HUDEP-2 (cell line): Measurements from ENCODE around the gene ARRDC1.
"Not testable (repeated sequence)": the region's sequence is repeated elsewhere in the genome, so short reads cannot be mapped to it uniquely, and the experiment has no call there.

Experiments
- DNase-seq, 76 experiments: peaks; one replicate each; lab custom pipeline; 2025; ENCODE audit not compliant: unreplicated experiment in 76 of 76; lab: John Stamatoyannopoulos, UW

ARRDC1 gene

DNA sequence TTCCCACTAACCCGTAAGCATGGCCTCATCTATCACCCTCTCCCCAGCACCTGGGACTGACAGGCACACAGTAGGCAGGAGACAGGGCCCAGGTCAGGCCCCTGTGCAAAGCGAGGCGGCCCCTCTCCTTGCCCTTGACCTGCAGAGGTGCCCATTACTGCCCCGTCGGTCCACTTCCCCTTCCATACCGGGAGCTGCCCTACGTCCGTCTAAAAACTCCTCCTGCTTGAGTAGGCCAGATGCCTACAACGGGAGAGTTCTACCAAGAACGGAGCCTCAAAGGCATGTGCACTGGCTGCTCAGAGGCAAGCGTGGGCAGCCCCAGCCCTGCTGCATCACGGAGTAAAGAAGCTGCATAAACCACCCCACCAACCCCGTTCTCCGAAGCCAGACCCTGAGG, 22.1 kb upstream of the ARRDC1 start:
- DNase-seq = no peak

DNA sequence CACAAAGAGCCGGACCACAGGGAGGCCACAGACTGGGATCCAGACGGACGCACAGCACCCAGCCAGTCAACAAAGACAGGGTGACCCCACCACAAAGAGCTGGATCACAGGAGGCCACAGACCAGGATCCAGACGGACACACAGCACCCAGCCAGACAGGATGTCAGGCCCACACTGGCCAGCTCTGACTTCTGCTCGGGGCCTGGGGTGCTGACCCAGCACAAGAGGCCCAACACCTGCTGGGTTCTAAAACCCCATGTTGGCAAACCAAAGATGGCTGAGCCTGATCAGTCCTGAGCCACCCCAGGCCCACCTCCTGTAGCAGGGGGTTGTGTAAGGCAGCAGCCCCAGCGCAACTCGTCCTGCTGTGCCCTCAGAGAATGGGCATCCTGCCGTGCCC, 21.5 kb upstream of the ARRDC1 start:
- DNase-seq = no peak

DNA sequence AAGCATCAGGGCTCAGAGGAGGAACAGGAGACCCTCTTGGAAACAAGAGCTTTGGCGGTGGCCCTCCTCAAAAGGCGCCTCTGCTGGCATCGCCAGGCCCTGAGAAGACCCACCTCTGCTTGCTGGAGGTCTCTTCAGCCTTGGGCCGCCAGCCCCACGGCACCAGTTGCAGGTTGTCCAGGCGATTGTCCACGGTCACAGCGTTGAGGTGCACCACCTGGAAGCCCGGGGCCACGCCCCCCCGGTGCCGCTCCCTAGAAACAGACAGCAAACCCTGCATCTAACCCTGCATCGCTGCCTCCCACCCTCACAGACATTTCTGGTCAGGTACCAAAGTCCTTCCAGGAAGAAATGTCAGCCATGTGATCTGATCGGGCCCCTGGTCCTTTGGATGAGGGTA, 18.6 kb upstream of the ARRDC1 start:
- no peak for DNase-seq

DNA sequence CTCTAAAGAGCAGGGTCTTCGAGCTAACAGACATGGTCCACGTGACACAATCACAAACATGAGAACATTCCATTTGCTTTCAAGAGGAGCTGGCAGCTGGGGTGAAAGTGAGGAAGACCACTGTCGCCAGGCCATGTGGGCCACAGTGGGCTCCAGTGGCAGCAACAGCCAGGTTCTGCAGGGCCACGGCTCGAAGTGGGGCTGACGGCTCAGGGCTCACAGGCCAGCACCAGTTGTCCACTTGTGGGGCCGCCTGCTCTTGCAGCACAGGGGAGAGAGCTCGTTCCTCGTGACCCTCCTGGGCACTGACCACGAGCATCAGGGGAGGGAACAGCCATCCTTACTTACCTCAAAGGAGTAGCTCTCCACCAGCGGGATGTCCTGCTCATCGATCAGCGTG, 17.2 kb upstream of the ARRDC1 start:
- no peak for DNase-seq

DNA sequence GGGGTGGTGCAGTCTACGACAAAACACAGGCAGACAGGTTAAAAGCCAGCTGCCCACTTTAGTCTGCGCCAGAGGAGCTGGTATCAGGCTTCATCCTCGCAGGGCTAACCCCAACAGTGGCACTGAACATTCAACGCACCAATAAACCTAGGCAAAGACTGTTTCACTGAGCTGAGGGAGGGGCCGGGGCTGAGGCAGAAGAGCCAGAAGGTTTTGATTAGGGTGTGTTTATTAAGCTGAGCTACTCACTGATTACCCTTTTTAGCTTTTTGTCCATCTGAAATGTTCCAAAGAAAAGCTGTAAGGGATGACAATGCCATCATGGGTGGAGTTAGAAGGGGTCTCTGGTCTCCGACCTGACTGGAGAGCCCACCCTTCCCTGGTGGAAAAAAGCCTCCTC, 16.6 kb upstream of the ARRDC1 start:
- no peak for DNase-seq

DNA sequence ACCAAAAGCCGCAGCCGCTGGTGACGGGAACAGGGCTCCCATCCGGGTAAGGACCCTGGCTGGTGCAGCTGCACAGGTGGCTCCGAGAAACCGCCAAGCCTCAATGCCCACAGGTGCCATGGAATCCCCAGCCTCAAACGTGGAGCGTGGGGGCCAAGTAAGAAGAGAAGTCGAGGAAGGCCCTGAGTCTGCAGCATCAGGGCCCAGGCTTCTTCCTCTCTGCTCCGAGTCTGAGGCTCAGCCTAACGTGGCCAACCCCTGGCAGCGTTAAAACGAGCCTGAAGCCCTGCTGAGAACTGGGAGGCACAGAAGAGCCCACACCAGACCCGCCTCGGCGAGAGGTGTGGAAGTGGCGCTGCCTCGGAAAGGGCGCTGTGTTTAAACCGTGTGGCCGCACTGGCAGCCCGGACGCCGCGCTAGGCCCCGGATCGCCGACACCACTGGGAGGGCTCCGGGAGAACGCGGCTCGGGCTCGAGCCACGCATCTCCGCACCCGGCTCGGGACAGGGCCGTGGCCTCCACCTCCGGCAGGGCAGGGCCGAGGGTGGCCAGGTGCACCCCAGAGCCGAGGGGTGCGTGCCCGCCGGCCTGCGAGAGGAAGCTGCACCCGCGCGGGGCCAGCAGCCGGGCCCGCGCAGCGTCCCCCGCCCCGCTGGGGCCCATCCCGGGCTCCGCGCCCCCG, 15.9 kb upstream of the ARRDC1 start:
- DNase-seq = peak in 1 of 76 experiments; percentile 9

DNA sequence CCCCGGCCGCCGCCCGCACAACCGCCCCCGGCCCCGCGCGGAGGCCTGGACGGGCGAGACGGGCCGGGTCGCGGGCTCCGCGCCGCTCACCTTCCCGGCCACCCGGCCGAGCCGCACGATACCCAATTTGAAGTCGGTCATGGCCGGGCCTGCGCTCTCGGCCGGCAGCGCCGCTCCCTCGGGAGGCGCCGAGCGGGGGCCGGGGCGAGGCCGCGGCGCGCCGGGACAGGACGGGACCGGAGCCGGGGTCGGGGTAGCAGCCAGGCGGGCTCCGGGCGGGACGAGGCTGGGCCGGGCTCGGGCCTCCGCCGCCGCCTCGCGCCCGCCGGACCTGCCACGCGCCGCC, 15.4 kb upstream of the ARRDC1 start:
- no peak for DNase-seq

DNA sequence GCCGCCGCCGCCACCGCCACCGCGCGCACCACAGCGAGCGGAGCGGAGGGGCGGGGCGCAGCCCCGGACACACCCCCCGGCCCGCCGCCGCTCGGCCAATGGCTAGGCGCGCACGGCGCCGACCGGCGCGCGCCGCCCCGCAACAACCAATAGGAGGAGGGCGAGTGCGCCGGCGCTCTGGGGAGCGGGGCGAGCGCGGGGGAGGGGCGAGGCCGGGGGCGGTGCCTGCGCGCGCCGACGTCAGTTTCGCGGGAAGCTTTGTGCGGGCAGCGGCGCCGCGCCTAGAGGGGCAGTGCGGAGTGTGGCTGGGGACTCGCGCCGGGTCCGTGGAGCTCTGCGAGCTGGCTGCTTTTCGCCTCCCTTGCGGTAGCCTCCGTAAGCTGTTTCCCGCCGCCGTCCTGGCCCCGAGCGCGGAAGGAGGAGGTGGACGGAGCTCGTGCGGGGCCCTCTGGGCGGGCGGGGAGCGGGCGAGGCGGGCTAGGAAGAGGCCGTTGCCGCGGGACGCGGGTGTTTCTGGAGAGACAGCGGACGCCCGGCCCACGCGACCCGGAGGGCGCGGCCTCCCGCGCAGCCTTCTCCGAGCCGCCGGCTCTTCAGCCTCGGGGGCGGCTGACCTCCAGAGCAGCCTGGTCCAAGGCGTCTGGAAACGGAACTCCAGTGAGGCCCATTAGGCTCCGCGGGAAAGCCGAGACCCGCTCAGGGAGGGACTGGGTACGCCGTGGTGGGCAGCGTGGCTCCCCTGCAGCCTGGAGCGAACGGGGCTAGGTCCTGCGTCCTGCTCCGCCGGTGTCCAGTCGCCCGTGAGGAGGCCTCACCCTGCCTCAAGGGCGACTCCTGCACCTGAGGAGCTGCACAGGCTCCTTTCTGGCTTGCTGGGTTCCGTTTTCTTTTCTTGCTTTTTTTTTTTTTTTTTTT, 14.8 kb upstream of the ARRDC1 start, which contains the start of gene ZMYND19:
Gene ZMYND19, minus strand, starts transcription at position 44 of the 915 bp plus-strand sequence. CDS start 249 bp downstream, outside the sequence.
- peak in 71 of 76 experiments; percentile 22 to 93 (median 79) for DNase-seq

DNA sequence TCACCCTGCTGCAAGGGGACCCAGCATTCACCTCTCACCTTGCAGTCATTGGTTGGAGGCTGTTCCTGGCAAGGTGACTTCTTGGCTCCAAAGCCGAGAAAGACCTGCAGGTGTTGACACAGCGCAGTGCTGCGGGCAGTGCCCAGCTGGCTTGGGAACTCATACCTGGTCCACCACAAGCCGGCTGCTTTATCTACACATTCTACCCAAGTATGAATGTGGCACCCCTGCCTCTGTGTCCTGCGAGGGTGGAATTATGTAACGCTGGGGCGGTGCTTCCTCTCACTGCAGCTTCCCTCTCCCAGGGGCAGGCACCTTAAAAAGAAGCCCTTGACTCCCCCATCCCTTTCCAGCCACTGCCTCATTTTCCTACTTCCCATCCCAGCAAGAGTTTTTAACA, 12.7 kb upstream of the ARRDC1 start:
- DNase-seq = no peak

DNA sequence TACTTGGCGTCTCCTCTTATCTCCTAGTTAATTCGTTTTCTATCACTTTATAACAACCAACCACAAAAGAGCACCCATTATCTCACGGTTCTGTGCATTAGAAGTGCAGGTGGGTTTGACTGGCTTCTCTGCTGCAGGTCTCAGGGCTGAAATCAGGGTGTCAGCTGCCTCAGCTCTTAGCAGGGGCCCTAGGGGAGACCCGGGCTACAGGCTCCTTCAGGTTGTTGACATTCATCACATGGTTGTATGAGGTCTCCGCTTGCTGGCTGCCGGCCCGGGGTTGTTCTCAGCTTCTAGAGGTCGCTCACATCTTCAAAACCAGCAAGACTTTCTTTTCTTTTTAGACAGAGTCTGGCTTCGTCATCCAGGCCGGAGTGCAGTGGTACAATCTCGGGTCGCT, 12.3 kb upstream of the ARRDC1 start:
- DNase-seq = no peak

DNA sequence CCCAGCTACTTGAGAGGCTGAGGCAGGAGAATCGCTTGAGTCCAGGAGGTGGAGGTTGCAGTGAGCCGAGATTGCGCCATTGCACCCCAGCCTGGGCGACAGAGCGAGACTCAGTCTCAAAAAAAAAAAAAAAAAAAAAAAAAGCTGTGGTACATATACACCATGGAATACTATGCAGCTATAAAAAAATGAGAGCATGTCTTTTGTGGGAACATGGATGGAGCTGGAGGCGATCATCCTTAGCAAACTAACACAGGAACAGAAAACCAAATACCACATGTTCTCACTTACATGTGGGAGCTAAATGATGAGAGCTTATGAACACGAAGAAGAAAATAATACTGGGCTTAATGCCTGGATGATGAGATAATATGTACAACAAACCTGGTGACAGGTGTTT, 8.9 kb upstream of the ARRDC1 start:
- not testable (repeated sequence) for DNase-seq

DNA sequence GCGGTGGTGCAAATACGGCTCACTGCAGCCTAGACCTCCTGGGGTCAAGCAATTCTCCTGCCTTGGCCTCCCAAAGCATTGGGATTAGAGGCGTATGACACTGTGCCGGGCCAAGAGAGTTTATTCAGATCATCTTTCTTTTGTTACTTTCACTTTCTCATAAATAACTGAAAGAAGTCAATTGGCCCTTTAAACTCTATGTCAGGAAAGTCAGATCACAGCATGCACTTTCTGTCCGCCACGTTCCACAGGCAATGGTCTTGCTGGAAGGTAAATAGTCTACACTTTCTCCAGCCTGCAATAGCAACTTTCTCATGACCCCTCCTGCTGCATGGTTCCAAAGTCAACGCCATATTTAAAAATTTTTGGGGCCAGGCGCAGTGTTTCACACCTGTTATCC, 6.5 kb upstream of the ARRDC1 start:
- DNase-seq = no peak

DNA sequence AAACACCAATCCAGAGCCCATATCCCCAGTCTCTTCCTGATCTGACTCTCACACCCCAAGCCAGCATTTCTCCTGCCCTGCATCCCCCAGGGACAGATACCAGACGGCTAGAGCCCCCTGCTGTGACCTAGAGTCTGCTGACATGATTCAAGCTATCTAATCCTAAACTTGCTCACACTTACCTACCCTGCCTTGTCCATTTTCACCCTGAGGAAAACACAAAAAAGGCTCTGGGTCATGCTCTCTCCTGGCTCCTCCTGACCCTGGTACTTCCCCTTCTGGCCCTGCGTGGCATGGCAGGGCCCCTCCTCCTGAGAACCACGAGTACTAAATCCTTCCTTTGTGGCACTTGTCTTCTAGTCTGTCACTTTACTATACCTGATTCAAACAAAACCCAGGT, 2.8 kb upstream of the ARRDC1 start:
- peak in 3 of 76 experiments; percentile 9 to 13 (median 11) for DNase-seq

DNA sequence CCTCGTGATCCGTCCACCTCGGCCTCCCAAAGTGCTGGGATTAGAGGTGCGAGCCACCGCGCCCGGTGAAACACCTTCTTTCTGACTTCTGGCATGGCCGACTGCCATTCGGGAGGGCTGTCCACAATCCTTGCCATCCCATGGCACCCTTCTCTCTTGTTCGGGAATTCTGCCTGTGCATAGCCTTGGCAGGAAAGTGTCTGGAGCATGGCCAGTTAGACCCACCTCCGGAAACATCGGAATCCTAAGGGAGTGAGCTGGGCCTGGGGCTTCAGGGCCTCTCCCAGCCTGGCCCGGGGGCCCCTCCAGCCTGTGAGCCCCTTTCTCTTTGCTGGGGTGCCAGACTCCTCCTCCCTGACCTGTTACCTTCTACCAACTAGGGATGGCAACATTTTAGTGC, 1.6 kb upstream of the ARRDC1 start:
- DNase-seq = no peak

DNA sequence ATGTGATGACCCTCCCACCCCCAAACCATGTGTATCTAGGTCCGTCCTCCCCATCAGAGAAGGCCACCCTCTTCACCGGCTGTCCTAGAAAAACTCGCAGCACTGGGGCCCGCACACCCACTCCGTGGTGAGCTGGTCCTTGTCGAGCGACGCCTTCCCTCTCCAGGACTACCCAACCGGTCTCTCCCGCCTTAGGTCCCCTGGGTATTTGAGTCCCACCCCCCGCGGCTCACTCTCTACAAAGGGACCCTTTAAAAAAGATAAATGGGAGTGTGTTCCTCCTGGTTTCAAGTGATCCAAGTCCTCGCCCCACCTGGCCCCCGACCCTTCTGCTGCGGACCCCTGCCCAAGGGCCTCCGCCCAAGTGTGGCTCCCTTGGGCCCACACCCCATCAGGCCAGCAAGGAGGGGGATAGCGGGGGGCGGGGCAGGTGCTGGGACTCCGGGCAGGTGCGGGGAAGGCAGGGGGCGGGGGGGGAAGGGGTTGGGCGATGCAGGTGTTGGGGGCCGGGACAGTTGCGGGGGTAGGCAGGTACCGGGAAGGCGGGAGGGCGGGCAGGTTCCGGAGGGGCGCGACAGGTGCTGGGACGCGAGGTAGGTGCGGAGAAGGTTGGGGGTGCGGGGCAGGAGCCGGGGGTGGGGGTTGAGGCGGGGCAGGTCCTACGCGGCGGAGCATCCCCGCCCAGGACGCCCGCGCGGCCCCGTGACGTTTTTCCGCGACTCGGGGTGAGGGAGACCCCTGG, 970 bp upstream of the ARRDC1 start:
- DNase-seq = no peak

DNA sequence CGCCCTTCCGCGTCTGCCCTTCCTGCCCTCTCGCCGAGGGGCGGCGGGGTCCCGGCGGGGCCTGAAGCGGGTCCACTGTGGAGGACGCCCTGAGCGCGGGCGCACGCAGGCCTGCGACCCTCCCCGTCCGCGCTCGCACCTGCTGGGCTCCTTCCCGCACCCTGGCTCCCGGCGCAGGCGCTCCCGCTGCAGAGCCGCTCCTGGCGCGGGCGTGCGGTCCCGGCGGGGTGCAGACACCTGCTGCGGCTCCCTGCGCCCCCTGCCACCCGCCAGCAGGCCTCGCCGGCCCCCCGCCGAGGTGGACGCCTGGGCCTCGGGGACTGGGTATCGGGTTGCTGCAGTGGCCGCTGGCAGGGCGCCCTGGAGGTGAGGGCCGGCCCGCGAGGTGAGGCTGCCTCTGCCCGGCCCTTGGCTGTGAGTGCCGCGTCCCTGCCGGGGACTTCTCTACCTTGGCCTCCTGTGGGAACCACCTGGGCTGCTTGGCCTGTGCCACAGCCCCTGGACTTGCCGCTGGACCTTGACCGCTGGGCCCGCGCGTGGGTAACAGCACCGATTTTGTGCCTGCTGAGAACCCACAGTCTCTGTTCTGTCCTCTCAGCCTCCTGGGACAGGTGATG, 627 bp downstream of the ARRDC1 start:
- peak in 1 of 76 experiments; percentile 34 for DNase-seq

DNA sequence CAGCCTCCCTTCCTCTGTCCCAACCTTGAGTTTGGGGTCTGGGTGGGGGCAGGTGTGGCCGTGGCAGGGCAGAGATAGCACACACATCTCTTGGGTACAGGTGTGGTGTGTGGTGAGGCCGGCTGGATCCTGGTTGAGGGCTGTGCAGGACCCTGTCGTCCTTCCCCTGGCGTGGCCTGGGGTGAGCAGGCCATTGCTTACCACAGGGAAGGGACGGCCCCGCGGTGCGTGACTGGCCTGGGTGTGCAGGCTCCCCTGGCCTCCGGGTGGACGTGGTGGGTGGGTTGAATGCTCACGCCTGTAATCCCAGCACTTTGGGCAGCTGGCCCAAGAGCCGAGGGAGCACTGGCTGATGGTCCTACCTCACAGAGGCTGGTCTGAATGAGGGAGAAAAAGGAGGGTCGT, 1.2 kb downstream of the ARRDC1 start:
- no peak for DNase-seq

DNA sequence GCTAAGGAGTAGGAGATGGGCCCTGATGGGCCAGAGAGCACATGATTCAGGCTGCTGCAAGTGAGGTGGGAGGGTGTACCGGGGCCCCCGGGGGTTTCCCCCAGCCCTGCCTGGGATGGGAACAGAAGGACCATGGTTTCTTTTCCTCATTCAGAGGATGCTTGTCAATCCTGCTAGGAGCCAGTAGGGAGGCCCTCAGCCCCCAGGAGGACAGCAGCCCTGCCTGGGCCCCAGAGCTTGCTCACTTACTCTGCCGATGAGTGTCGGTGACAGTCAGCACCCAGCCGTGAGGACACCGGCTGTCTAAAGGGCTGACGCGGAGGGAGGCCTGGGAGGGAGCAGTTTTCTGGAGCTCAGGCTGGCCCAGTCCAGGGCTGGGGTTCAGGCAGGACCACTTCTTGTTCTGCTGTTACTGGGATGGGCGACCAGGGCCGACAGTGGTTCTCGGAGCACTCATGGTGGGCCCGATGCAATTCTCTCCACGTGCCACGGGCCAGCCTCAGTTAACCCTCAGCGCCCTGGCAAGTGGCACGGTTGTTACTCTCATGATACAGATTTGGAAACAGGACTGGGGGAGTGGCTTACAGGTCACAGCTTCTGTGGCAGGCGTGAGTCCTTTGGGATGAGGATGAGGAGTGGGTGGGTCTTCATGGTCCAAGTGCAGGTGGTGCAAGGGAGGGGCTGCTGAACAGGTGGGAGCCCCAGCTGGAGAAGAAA, 1.8 kb downstream of the ARRDC1 start:
- DNase-seq = no peak

DNA sequence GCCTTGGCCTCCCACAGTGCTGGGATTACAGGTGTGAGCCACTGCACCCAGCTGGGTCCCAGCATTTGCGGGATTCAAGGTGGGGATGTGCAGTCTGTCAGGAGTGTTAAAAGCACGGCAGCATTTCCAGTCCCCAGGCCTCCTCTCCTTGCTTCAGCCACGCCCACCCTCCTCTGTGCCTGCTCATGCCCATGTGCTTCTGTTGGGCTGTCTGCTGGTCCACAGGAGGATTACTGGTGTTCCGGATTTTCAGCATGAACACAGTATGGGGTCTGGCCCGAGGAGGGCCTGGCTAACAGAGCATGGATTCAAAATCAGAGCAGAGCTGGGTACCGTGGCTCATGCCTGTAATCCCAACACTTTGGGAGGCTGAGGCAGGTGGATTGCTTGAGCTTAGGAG, 5.5 kb downstream of the ARRDC1 start:
- DNase-seq = no peak
